NCI-H345 treated with DMSO at 0.1 percent for 48 hours (cell line): ENCODE measurements around the gene GAB2.
"Not testable (repeated sequence)": the region's sequence is repeated elsewhere in the genome, so short reads cannot be mapped to it uniquely, and the experiment has no call there.

Experiments
- DNase-seq: peaks from one replicate; lab custom pipeline; 2025; ENCODE audit not compliant: unreplicated experiment; lab: John Stamatoyannopoulos, UW

Gene GAB2

DNA sequence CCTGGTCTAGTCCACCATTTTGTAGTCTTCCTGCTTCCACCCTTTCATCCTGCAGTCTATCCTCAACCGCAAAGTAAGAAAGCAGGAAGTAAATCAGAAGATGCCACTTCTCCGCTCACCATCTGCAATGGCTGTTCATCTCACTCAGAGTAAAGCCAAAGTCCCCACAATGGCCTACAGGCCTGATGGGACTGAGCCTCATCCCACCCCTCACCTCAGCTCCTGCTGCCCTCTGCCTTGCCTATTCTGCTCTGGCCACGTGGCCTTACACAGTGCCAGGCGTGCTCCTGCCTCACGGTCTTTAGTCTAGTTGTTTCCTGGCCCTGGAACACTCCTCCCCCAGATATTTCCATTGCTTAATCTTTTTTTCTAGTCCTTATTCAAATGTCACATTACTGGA is 133.4 kb downstream of the GAB2 start:
- no peak for DNase-seq

DNA sequence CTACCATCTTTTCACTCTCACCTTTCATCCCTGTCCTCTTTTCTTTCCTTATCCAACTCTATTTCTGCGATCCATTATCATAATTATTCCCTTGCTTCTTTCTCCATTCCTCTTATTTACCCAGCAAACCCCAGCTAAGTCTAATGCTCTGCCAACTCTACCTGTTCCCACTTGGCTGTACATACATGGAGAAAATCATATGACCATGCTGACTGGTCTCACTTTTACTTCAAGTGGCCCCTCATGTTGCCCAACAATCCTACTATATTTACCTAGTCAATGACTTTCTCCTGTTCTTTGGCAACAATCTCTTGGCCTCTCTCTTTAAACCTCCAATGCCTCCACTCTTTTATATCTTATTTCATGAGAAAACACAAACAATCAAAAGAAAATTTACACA is 134.8 kb downstream of the GAB2 start:
- DNase-seq, result no peak

DNA sequence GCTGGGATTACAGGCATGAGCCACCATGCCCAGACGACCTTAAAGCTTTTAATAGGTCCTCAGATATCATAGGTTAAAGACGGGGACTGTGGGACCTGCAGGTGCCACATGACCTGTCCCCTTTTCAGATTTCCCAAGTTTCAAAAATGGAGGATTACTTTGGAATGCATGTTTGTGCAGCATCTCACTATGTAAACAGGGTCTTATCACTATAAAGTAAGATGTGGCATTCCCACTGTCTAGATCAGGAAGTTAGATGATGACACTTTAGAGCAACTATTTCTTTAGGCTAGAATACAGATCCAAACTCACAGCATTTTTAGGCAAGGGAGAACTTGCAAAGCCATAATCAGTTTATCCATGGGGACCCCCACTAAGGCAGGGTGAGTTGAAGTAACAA is 136.1 kb downstream of the GAB2 start:
- DNase-seq, result no peak

DNA sequence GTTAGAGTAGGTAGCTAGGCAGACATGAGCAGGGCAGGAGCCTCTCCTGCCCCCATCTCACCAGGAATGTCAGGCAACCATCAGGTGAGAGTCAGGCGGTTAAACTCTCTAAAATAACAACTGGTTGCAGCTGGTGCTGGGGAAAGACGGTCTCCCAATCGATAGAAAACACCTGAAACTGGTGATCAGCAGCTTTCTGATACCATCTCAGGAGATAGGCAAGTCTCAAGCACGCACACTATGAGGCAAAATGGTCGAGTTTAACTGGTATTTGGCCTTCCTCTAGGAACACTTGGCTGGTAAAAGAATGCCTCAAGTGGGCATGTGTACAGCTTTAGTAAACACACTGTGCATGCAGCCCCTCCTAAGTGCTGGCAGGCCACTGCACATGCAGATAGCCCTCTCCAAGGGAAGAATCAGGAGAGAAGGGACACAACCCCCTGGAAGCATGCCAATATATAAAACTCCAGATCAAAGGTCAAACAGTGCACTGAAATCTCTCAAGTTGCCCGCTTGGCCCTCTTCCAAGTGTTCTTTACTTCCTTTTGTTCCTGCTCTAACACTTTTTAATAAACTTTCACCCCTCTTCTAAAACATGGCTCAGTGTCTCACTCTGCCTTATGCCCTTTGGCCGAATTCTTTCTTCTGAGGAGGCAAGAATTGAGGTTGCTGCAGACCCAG is 140.2 kb downstream of the GAB2 start:
- no peak for DNase-seq

DNA sequence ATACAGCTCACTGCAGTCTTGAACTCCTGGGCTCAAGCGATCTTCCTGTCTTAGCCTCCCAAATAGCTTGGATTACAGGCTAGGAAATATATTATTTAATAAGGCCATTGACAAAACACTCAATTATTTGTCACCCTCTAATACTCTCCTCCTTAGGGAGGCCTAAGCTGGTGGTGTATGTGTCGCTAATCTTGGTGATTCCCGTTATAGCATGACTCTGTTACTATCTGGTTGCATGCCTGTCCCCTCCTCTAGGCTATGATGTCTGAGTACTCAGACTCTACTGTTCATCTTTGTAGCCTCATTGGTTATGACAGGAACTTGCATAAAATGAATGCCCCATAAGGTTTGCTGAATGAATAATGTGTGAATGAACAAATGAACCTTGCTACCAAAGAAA is 141.3 kb downstream of the GAB2 start:
- no peak for DNase-seq

DNA sequence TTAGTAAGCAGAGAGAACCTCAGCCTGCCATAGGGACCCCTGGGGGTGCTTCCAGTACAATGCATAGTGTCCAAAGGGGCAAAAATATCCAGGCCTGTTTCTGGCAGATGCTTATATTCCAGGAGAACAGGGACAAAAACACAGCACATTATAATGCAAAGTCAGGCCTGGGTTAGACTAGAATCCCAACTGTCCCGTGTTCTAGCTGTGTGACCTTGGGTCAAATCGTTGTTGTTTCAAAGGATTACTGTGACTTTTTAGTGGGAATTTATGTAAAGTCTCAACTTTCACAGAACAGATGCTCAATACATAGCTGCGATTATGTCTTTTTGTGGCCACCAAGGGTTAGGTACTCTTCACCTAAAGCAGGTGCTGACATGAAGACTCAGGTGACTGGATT is 142.9 kb downstream of the GAB2 start:
- no peak for DNase-seq

DNA sequence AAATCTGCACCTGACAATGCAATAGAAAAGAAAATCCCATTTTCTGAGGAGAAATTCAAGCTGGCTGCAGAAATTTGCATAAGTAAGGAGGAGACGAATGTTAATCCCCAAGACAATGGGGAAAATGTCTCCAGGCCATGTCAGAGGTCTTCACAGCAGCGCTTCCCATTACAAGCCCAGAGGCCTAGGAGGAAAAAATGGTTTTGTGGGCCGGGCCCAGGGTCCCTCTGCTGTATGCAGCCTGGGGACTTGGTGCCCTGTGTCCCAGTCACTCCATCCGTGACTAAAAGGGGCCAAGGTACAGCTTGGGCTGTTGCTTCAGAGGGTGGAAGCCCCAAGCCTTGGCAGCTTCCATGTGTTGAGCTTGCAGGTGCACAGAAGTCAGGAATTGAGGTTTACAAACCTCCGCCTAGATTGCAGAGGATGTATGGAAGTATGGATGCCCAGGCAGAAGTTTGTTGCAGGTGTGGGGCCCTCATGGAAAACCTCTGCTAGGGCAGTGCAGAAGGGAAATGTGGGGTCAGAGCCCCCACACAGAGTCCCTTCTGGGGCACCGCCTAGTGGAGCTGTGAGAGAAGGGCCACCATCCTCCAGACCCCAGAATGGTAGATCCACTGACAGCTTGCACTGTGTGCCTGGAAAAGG is 144.9 kb downstream of the GAB2 start:
- DNase-seq, result not testable (repeated sequence)

DNA sequence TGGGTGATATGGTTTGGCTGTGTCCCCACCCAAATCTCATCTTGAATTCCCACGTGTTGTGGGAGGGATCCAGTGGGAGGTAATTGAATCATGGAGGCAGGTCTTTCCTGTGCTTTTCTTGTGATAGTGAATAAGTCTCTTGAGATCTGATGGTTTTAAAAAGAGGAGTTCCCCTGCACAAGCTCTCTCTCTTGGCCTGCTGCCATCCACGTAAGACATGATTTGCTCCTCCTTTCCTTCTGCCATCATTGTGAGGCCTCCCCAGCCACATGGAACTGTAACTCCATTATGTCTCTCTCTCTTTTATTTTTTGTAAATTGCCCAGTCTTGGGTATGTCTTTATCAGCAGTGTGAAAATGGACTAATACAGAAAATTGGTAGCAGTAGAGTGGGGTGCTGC is 145.8 kb downstream of the GAB2 start:
- DNase-seq, result not testable (repeated sequence)

DNA sequence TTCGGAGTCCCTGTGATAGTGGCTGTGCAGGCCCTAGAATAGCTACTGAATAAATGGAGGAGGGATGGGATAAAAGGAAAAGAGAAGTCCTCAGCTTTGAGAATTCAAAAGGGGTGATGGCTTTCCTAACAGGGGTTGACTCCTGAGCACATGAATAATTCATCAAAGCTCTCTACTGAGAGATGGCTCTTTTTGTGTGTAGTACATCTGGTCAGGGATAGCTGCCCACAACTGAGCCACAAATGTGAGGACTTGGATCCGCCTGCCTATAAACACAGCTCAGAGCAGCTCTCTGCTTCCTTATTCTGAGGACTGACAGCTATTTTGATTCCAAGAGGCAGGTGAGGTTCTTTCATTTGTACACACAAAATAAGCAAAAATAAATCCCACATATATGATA is 146.6 kb downstream of the GAB2 start:
- no peak for DNase-seq

DNA sequence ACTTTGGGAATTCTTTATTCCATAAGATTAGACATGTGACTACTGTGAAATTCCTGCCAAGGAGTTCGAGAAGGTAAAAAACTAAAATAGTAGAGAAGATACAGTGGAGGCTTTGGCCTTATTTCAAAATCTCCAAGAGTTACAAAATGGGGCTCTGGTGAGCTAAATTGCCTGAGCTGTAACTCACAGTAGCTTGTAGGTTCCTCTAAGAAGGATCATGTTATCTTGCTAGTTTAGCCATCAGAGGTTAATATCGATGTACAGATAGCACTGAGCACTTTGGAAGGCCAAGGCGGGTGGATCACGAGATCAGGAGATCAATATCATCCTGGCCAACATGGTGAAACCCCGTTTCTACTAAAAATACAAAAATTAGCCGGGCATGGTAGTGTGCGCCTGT is 147.8 kb downstream of the GAB2 start:
- no peak for DNase-seq

DNA sequence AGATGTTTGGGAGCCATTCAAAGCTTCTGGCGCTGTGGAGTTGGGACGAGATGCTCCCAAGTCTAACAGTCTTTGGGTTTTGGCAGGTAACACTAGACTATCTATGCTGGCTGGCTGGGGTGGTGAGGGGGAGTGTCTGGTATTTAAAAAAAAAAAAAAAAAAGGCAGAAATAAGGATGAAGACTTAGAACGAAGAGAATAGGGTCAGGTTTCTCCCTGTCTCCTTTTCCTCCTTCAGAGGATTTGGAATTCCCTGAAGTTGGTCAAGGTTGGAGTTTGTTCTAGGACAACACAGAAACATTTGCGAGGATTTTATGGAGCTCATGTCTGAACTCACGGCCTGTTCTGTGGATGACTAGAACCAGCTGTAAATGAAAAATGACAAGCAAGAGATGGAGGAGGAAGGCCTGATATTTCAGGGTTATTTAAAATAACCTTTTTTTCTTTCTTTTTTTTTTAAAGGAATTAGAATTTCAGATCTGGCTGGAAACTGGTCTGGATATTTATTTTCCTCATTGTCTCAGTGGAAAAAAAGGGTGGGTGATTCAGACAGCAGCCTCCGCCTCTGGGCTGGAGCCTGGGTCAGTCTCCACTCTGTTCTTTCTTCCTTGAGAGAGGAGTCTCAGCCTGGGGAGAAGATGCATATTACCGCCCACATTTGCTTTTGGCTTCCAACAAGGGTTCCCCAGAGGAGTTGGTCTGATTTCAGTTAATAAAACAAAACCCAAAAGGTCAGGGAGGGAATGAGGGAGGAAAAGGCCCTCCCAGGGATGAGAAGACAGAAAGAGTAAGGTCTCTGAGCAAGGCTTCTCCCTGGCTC is 148.8 kb downstream of the GAB2 start:
- no peak for DNase-seq

DNA sequence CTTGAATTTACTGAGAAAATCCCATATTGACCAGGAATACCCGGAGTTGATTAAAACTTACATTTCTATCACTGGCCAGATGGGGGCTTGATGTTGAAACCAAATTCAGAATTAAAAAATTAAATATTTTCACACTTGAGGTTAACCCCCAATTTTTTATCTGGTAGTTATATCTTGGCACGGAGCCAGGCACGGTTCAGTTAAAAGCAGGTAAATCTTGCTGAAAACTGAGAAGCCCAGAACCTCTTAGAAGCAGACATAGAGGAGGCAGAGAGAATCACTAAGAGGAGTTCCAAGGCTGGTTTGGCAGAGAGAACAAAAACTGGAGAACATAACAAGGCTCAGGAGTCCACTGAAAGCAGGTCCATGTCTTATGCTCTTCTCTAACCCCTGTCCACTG is 151.2 kb downstream of the GAB2 start:
- DNase-seq, result no peak

DNA sequence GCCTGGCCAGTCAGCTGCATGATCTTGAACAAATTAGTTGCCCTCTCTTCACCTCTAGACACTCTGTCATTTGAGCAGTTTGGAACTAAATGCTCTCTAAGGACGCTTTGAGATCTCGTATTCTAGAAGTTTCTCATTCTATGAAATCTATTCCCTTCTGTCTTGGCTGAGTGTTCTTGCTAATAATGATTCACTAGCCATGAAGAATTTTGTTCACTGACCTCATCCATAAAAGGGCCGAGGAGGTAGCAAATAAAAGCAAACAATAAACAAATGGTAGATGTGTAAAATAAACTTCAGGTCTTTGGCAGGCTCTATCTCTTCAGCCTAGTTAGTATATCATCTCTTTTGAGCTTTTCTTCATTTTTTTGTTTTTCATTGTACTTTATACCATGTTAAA is 152.3 kb downstream of the GAB2 start:
- no peak for DNase-seq

DNA sequence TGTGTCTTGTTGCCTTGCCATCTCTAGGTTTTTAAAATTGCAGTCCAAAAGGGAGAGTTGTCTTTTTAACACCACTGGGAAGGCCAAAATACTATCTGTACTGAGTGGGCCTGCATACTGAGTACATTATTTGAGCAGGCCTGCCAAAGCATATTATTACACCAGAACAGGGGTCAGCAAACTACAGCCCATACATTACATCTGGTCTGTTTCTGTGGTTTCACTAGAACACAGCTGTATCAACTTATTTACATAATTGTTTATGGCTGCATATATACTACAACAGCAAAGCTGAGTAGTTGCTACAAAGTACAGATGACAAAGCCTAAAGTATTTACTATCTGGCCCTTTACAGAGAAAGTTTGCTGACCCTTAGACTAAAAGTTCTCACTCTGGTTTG is 154.9 kb downstream of the GAB2 start:
- DNase-seq, result no peak

DNA sequence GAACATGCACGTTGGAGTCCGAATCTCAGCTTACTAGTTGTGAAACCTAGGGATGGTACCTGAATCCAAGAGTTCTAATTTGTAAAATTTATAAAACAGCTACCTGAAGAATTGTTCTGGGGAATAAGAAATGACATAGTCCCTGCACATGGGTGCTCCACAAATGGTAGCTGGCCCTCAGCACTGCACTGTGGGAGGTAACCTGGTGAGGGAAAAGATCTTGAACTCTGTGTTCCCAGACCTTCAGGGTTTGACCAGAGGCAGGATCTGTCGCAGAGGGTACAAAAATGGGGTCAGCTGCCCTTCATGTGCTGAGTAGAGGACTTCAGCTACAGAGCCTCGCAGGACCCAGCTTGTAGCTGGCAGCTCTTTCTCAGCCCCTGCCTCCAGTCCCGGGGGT is 155.4 kb downstream of the GAB2 start:
- no peak for DNase-seq

DNA sequence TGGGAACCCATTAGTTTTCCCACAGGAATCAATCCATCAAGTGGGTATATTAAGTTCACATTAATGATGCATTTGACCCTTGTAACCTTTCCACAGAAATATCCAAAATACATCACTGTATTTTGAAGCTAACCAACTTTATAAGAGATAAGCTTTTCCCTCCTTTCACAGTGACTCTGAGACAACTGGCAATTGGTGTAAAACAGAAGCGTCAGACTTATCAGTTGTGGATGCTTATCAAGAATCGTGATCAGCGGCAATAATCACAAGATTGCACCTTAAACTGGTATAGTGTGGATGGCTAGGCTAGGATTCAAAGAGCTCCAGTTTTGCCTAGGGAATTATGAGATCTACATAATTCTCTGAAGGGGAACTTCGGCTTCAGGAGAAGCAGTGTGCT is 155.8 kb downstream of the GAB2 start:
- DNase-seq, result no peak

DNA sequence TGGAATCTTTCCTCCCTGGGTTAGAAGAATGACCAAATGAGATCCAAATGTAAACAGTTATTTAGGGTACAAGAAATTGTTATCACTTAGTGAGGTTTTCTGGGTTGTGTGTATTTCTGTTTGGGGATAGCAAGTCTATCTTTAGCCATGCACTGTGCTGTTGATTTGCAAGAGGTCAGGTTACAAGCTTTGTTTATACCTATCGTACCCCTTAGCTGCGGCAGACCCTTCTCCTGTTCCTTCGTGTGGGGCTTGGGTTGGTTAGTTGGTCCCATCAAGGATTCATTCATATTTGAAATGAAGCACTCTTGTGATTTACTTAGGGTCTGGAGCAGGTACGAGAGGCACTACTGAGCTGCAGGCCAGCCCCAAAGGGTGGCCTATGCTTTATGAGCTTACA is 156.3 kb downstream of the GAB2 start:
- DNase-seq, result no peak

DNA sequence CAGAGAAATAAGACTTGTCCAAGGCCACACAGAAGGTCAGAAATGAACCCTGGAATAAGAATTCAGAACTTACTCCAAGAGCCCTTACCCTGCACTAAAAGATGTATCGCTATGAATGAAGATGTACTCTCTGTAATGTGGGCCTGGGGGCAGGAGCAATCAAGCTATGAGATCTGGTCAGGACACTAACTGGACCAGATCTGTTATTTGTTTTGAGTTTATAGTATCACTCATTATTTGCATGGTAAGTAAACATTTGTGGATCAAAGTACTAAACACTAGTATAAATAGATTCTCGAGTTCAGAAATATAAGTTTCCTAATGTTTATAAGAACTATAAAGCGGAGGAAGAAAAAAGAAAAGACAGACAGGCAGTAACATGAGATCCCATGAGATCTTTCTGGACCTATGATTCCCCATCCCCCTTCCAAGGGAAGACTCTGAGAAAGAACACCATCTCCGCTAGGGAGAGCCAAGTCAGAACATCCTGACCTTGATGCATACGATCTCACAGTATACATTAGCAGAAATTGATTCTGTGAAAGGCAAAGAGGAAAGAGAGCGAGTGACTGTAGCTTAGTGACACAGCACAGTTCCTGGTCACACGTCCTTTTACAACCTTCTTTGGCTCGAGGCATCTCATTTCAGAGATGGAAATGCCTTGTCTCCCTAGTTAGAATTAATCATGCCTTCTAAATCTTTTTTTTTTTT is 157.7 kb downstream of the GAB2 start:
- no peak for DNase-seq

DNA sequence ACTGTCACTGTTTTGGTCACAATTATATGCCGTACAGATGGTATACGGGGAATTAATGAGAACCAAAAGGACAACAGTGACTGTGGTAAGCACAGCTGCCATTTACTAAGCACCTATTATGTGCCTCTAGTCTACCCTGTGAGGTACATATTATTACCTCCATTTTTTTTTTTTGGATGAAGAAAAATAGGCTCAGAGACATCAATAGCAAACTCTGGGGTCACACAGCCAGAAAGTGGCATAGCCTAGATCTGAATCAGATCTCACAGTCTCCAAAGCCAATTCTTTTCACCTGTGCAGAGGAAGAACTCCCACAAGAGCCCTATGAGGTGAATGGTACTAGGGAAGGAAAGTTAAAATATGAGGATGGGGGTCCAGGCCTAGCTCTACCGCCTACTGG is 160.0 kb downstream of the GAB2 start:
- no peak for DNase-seq

DNA sequence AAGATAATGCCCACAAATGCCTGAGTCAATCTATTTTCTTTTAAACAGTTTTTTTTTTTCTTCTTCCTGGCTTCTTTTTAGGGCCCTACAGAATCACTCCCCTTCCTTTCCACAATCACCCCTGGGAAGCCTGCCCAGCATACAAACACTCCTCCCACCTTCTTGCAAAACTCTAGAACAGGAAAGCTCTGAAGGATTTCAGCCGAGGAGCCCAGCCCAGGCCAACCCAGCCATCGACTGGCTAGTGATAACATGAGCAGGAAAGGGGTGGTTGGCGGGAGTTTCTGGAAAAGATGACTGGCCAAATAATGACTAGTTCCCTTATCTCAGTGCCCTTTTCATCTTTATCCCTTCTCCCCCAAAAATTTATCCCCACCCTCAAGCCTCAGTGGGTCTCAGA is 160.7 kb downstream of the GAB2 start:
- DNase-seq, result no peak

DNA sequence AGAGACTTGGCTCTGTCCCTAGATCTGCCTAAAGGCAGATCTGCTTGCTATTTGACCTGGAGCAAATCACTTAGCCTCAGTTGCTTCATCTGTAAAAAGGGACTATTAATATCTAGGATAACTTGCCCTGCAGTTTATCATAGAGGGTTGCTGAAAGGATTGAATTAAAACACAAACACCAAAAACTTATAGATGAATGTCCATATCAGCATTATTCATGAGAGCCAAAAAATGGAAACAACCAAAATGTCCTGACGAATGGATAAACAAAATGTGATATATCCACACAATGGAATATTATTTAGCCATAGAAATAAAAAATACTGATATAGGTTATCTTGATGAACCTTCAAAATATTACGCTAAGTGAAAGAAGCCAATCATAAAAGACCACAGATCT is 161.7 kb downstream of the GAB2 start:
- DNase-seq, result no peak

DNA sequence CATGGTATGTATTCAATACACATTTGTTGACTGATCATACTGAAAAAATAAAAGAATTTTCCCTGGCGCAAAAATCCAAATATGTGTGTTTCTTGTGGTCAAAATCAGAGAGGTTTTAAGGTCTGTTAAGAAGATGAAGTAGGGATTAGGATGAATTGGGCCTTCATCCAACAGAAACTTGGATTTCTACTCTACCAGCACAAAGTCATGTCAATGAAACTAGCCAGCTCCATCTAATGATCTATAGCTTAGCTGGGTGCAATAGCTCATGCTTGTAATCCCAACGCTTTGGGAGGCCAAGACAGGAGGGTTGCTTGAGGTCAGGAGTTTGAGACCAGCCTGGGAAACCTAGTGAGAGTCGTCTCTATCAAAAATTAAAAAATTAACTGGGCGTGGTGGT is 163.4 kb downstream of the GAB2 start:
- no peak for DNase-seq
